MCF 10A (cell line): ENCODE measurements around the gene VAV2. TPM values are rescaled to one million over a fixed set of nuclear protein-coding genes. Genes with fewer than 3 reads are reported as not detected.

Source experiments
- BruUV-seq: library from RNA; stranded (reverse); fragments of 400-500 nt; replicated peaks from 2 replicates; lab custom pipeline; 2021; lab: Mats Ljungman, UMichigan
- CTCF ChIA-PET: fragments of 300-600 bp; sonication (Branson Sonifier 250); formaldehyde crosslinking; extraction: SDS; loops from one replicate; lab custom pipeline; 2021; ENCODE audit warnings: antibody characterized with exemption, inconsistent platforms; lab: Yijun Ruan, JAX
- POLR2A ChIA-PET: fragments of 300-600, 350-650 bp; sonication (Branson Sonifier 250); formaldehyde crosslinking; extraction: SDS; loops from one replicate; lab custom pipeline; 2020; ENCODE audit warnings: antibody characterized with exemption, inconsistent platforms; lab: Yijun Ruan, JAX
- DNase-seq: peaks from one replicate; pipeline ENCODE4 v3.0.0-alpha.2; 2018; ENCODE audit not compliant: unreplicated experiment
- H3K27ac Mint-ChIP-seq: one replicate; pipeline ENCODE4 v1.8.0; 2022; ENCODE audit warnings: mild to moderate bottlenecking, low read depth, mixed read lengths; ENCODE audit not compliant: unreplicated experiment
- H3K27me3 Mint-ChIP-seq: one replicate; pipeline ENCODE4 v1.8.0; 2022; ENCODE audit warnings: mixed read lengths; ENCODE audit not compliant: insufficient read depth, unreplicated experiment
- H3K36me3 Mint-ChIP-seq: one replicate; pipeline ENCODE4 v1.8.0; 2022; ENCODE audit warnings: mild to moderate bottlenecking, moderate library complexity, mixed read lengths; ENCODE audit not compliant: insufficient read depth, unreplicated experiment
- H3K4me1 Mint-ChIP-seq: one replicate; pipeline ENCODE4 v1.8.0; 2022; ENCODE audit warnings: mixed read lengths; ENCODE audit not compliant: insufficient read depth, unreplicated experiment
- H3K4me3 Mint-ChIP-seq: one replicate; pipeline ENCODE4 v1.8.0; 2022; ENCODE audit warnings: mild to moderate bottlenecking, moderate library complexity, mixed read lengths; ENCODE audit not compliant: unreplicated experiment
- H3K9me3 Mint-ChIP-seq: one replicate; pipeline ENCODE4 v1.8.0; 2022; ENCODE audit warnings: mixed read lengths; ENCODE audit not compliant: unreplicated experiment
- intact Hi-C: fragments of 100-400 bp; cut with micrococcal nuclease; formaldehyde crosslinking; loops from 2 replicates; pipeline ENCODE4 v1.14.1; 2022
- total RNA-seq: library from RNA; stranded (reverse); gene quantifications from 2 replicates; pipeline ENCODE4 v1.2.3, GENCODE V29; 2022
- TF ChIP-seq, protein P1 (sequence below): fragments of 200-600 bp; IDR thresholded peaks from one replicate; pipeline ENCODE4 v1.8.0; 2022; ENCODE audit warnings: antibody characterized with exemption, mild to moderate bottlenecking; ENCODE audit not compliant: unreplicated experiment

The VAV2 gene
- total RNA-seq, 1 experiment from 2014 or later = 31.0 TPM

DNA sequence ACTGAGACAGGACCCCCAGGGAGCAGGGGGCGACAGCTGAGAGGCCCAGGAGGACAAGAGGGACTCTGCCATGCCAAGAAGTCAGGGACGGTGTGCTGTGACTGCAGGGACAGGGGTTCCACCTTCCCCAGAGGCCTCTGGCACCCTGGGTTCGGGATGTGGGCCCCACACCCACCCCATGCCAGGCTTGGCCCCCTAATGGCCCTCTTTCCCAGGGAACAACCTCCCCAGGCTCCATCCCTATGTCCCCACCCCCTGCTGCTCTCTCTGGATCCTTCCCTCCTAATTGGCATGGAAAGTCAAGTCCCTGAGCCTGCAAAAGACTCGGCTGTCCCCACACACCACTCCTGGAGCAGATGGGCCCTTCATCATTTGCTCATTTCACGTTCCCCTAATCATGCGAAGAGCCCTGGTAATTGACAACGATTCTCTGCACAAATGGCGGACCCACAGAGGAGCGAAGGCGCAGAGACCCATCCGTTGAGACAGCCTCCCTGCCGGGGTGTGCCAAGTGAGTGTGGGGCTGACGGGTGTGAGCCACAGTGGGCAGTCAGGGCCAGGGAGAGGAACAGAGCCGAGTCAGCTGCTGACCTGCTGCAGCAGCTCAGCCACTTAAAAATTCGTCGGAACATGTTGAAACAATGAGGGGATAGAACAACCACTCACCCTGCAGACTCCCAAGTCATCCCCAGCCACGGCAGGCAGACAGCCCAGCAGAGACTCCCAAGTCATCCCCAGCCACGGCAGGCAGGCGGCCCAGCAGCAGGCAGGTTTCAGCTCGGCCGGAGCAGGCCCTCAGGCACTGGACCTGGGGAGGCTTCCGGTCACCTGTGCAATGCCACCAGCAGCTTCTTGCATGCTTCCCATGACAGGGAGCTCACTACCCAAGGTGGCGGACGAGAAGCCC lies 109.0 kb downstream of the VAV2 start:
- ChIA-PET CTCF (interaction anchor here (0.6 to 1.1 kb wide), 3 partner anchors 111 to 527 kb away, joined by 3 read pairs; no protein-coding TSS in a partner anchor), POLR2A (interaction anchor here (0.7 to 2.0 kb wide), 5 partner anchors 9 to 108 kb away, joined by 3 to 13 read pairs (median 4); no protein-coding TSS in a partner anchor)
- BruUV-seq = no TSS peak
- Mint-ChIP-seq H3K27me3 (no peaks in the 10 kb centered on the region), H3K36me3 (no peaks in the 10 kb centered on the region), H3K9me3 (no peaks in the 10 kb centered on the region), H3K4me3 (no peak overlapping the region), H3K27ac (peak overlapping the region; percentile 99), H3K4me1 (peaks cover 39% of the 10 kb centered on the region)
- TF ChIP-seq, protein P1, sequence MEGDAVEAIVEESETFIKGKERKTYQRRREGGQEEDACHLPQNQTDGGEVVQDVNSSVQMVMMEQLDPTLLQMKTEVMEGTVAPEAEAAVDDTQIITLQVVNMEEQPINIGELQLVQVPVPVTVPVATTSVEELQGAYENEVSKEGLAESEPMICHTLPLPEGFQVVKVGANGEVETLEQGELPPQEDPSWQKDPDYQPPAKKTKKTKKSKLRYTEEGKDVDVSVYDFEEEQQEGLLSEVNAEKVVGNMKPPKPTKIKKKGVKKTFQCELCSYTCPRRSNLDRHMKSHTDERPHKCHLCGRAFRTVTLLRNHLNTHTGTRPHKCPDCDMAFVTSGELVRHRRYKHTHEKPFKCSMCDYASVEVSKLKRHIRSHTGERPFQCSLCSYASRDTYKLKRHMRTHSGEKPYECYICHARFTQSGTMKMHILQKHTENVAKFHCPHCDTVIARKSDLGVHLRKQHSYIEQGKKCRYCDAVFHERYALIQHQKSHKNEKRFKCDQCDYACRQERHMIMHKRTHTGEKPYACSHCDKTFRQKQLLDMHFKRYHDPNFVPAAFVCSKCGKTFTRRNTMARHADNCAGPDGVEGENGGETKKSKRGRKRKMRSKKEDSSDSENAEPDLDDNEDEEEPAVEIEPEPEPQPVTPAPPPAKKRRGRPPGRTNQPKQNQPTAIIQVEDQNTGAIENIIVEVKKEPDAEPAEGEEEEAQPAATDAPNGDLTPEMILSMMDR = no peak
- DNase-seq = peak; percentile 30
- intact Hi-C loops = no loop called here

DNA sequence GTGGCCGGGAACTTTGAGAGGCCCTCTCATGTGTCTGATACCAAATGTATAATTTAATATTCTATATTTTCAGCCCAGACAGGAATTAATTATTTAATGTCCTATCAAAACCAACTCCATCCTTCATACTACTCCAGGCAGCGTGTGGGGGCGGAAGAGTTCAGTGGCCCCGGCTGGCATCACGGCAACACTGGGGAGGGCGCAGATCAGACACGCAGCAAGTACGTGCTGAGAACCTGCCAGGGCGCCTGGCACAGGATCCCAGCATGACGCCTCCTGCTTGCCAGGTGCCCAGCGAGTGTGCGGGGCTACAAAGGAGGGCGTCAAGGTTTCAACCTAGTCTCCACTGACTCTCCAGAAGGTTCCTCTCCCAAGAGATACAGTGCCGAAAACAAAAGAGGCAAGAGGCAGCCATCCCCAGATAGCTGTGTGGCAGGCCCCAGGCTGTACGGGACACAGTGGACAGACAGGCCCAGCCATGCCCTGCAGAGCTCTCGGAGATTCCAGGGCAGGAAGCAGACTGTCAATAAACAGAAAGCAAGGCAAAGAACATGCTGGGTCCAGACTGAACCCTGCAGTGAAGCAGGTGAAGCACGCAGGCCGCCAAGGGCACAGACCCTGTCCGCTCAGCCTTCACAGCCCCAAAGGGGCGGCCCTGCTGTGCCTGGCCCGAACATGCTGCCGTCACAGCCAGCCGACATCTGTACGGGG lies 110.3 kb downstream of the VAV2 start:
- TF ChIP-seq, protein P1 = no peak
- intact Hi-C loops = no loop called here
- Mint-ChIP-seq H3K27ac (peak overlapping the region; percentile 99), H3K27me3 (no peaks in the 10 kb centered on the region), H3K4me1 (peaks cover 41% of the 10 kb centered on the region), H3K9me3 (no peaks in the 10 kb centered on the region), H3K4me3 (peak overlapping the region; percentile 56), H3K36me3 (no peaks in the 10 kb centered on the region)
- ChIA-PET POLR2A (interaction anchor here (0.6 to 2.7 kb wide), 6 partner anchors 8 to 533 kb away, joined by 3 to 11 read pairs (median 7); no protein-coding TSS in a partner anchor), CTCF (interaction anchor here (0.6 kb wide), 1 partner anchor 91 kb away, joined by 3 read pairs; no protein-coding TSS in a partner anchor)
- TSS peak; percentile 57 for BruUV-seq
- DNase-seq = peak; percentile 57

DNA sequence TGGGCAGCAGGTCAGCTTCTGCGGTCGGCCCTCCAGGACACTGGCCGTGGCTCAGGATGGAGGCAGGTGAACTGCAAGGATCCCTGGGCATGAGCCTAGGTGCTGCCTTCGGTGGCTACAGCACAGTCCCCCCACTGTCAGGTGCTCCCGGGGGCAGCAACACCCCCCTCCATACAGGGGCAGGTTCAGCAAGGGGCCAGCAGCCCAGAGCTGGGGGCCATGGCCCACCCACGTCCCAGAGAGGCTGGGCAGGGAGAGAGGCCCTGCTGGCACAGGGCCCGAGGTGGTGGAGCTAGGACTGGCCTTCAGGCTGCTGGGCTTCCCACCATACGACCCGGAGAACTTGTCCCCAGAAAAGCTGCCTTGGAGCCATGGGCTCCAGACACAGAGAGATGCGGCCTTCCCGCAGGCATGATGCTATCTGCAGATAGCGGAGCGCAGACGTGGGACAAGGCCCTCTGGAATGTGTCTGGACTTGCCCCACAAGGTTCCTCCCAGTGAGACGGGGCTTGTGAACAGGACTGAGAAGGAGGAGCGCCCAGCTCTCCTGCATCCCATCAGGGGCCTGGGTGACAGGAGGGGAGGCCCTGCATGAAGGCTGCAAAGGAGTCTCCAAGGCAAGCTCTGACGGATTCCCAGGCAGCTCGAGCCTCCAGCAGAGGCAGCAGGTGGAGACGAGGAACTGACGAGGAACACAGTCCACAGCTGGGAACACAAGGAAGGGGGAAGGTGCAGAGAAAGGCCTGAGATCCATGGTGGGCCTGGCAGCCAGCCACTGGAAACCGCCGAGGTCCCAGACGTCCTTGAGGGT lies 111.1 kb downstream of the VAV2 start:
- Mint-ChIP-seq H3K36me3 (no peaks in the 10 kb centered on the region), H3K4me1 (peaks cover 49% of the 10 kb centered on the region), H3K27me3 (no peaks in the 10 kb centered on the region), H3K4me3 (peak overlapping the region; percentile 56), H3K27ac (peak overlapping the region; percentile 99), H3K9me3 (no peaks in the 10 kb centered on the region)
- CTCF ChIA-PET = interaction anchor here (0.6 to 1.3 kb wide), 3 partner anchors 14 to 113 kb away, joined by 3 to 4 read pairs (median 3); no protein-coding TSS in a partner anchor
- POLR2A ChIA-PET = interaction anchor here (0.7 to 2.7 kb wide), 6 partner anchors 8 to 532 kb away, joined by 3 to 11 read pairs (median 5); no protein-coding TSS in a partner anchor
- TSS peak; percentile 77 for BruUV-seq
- DNase-seq = peak; percentile 71
- TF ChIP-seq, protein P1 = no peak
- intact Hi-C loops = no loop called here
